OCI-LY7 (cell line): ENCODE results near the gene INPP4A. TPM values are rescaled to one million over a fixed set of nuclear protein-coding genes. Genes with fewer than 3 reads are reported as not detected.

Experiments
- BruUV-seq: library from RNA; stranded (reverse); fragments of 400-500 nt; replicated peaks from 2 replicates; lab custom pipeline; 2021; lab: Mats Ljungman, UMichigan
- CTCF ChIA-PET: fragments of 300-600 bp; sonication (Branson Sonifier 250); formaldehyde crosslinking; loops from one replicate; lab custom pipeline; 2022; ENCODE audit warnings: antibody characterized with exemption; ENCODE audit not compliant: unreplicated experiment; lab: Charles Lee
- POLR2A ChIA-PET: fragments of 300-600 bp; sonication (Branson Sonifier 250); formaldehyde crosslinking; loops from one replicate; lab custom pipeline; 2022; ENCODE audit warnings: antibody characterized with exemption; lab: Charles Lee
- DNase-seq: peaks from one replicate; pipeline ENCODE4 v3.0.0-alpha.2; 2015; ENCODE audit warnings: low spot score
- H2AFZ ChIP-seq: fragments of 200-600 bp; sonication (generic), shearing (Covaris generic); 2 replicates; pipeline ENCODE4 v1.6.1; 2014; ENCODE audit warnings: mild to moderate bottlenecking, antibody characterized with exemption, low read length, moderate library complexity
- H3K27ac ChIP-seq: fragments of 200-600 bp; sonication (generic); 2 replicates; pipeline ENCODE4 v1.5.1; 2014; ENCODE audit warnings: mixed run types, low read depth, mild to moderate bottlenecking, moderate library complexity, low read length, inconsistent platforms; ENCODE audit not compliant: poor library complexity, severe bottlenecking
- H3K36me3 ChIP-seq: fragments of 200-600 bp; sonication (generic); 2 replicates; pipeline ENCODE4 v1.6.1; 2014; ENCODE audit warnings: mild to moderate bottlenecking, antibody characterized with exemption, low read length, moderate library complexity, mixed read lengths; ENCODE audit not compliant: insufficient read depth
- H3K4me1 ChIP-seq: fragments of 200-600 bp; sonication (generic); 2 replicates; pipeline ENCODE4 v1.5.1; 2014; ENCODE audit warnings: mild to moderate bottlenecking, low read length; ENCODE audit not compliant: insufficient read depth, poor library complexity, severe bottlenecking
- H3K4me2 ChIP-seq: fragments of 200-600 bp; sonication (generic); 2 replicates; pipeline ENCODE4 v1.6.1; 2014; ENCODE audit warnings: mild to moderate bottlenecking, low read length
- H3K4me3 ChIP-seq: fragments of 200-600 bp; sonication (generic); 2 replicates; pipeline ENCODE4 v1.5.1; 2014; ENCODE audit warnings: mild to moderate bottlenecking, low read depth, low read length; ENCODE audit not compliant: poor library complexity, severe bottlenecking
- H3K79me2 ChIP-seq: fragments of 200-600 bp; sonication (generic); 2 replicates; pipeline ENCODE4 v1.6.1; 2016; ENCODE audit warnings: low read depth, mild to moderate bottlenecking, low read length, moderate library complexity, mixed read lengths; ENCODE audit not compliant: insufficient read depth
- H3K9me2 ChIP-seq: fragments of 200-600 bp; sonication (generic); 2 replicates; pipeline ENCODE4 v1.6.1; 2016; ENCODE audit warnings: mild to moderate bottlenecking, low read length, mixed read lengths; ENCODE audit not compliant: insufficient read depth
- H3K9me3 ChIP-seq: fragments of 200-600 bp; sonication (generic); 2 replicates; pipeline ENCODE4 v1.6.1; 2014; ENCODE audit warnings: mild to moderate bottlenecking, mixed run types, low read length, mixed read lengths
- H4K20me1 ChIP-seq: fragments of 200-600 bp; sonication (generic); 2 replicates; pipeline ENCODE4 v1.6.1; 2014; ENCODE audit warnings: mild to moderate bottlenecking, antibody characterized with exemption, low read length, moderate library complexity, mixed read lengths; ENCODE audit not compliant: insufficient read depth
- CTCF ChIP-seq: fragments of 200-600 bp; sonication (generic); conservative IDR thresholded peaks from 2 replicates; pipeline ENCODE4 v1.5.1; 2014; ENCODE audit warnings: mild to moderate bottlenecking, antibody characterized with exemption, low read length, moderate library complexity, mixed read lengths
- EZH2phosphoT487 ChIP-seq: fragments of 200-600 bp; sonication (generic); IDR thresholded peaks from 2 replicates; pipeline ENCODE4 v1.6.1; 2018; ENCODE audit warnings: low read depth, borderline replicate concordance, mild to moderate bottlenecking, mixed run types, antibody characterized with exemption, low read length, moderate library complexity, mixed read lengths
- intact Hi-C: fragments of 100-400 bp; cut with micrococcal nuclease; formaldehyde crosslinking; loops from one replicate; pipeline ENCODE4 v1.10.0; 2022; ENCODE audit not compliant: unreplicated experiment
- total RNA-seq, 2 experiments: library from RNA; depleted of rRNA in 1 of 2; stranded (reverse); fragments of >200 nt in 1 of 2; shearing (Covaris generic) in 1 of 2; gene quantifications; 2 replicates each; pipeline ENCODE4 v1.2.3, GENCODE V29; 2014 to 2022

The INPP4A gene
- total RNA-seq, 2 experiments from 2014 or later = 28.5 to 28.6 TPM

- no peaks in the 10 kb centered on the region for H3K4me1 ChIP-seq
- no peaks in the 10 kb centered on the region for H3K9me3 ChIP-seq
- no peak for DNase-seq
- H2AFZ ChIP-seq = no peak overlapping the region
- no peak for TF ChIP-seq CTCF
- TF ChIP-seq EZH2phosphoT487 = no peak
- intact Hi-C loops = no loop called here
- POLR2A ChIA-PET = no interaction called here
- H4K20me1 ChIP-seq = no peaks in the 10 kb centered on the region
- BruUV-seq = no TSS peak
- no peaks in the 10 kb centered on the region for H3K9me2 ChIP-seq
- H3K79me2 ChIP-seq = no peaks in the 10 kb centered on the region
- no peak overlapping the region for H3K4me3 ChIP-seq
- CTCF ChIA-PET = no interaction called here
- no peak overlapping the region for H3K27ac ChIP-seq
- H3K36me3 ChIP-seq = no peaks in the 10 kb centered on the region
- no peak overlapping the region for H3K4me2 ChIP-seq
These were observed 63.4 kb downstream of the INPP4A start for GRCh38 chr2:98507891-98508708.

- intact Hi-C loops = no loop called here
- DNase-seq = no peak
- no peaks in the 10 kb centered on the region for H3K36me3 ChIP-seq
- H3K4me2 ChIP-seq = no peak overlapping the region
- no peak for TF ChIP-seq CTCF
- no peak for TF ChIP-seq EZH2phosphoT487
- BruUV-seq = no TSS peak
- ChIA-PET POLR2A (no interaction called here), CTCF (no interaction called here)
- H3K27ac ChIP-seq = no peak overlapping the region
- no peak overlapping the region for H2AFZ ChIP-seq
- no peaks in the 10 kb centered on the region for H4K20me1 ChIP-seq
- no peaks in the 10 kb centered on the region for H3K79me2 ChIP-seq
- H3K9me2 ChIP-seq = no peaks in the 10 kb centered on the region
- no peaks in the 10 kb centered on the region for H3K4me1 ChIP-seq
- no peaks in the 10 kb centered on the region for H3K9me3 ChIP-seq
- H3K4me3 ChIP-seq = no peak overlapping the region
These were observed 64.0 kb downstream of the INPP4A start for GRCh38 chr2:98508709-98509066.
